Panc1 (cell line): ENCODE measurements around the gene ZBTB40. TPM values are rescaled to one million over a fixed set of nuclear protein-coding genes. Genes with fewer than 3 reads are reported as not detected.

Source experiments
- ATAC-seq: fragments of 200-7000 bp; cut with Tn5 transposase; 2 replicates; pipeline ENCODE4 v1.9.1; 2020; ENCODE audit warnings: mild to moderate bottlenecking, moderate library complexity
- BruUV-seq: library from RNA; stranded (reverse); fragments of 400-500 nt; replicated peaks from 2 replicates; lab custom pipeline; 2021; lab: Mats Ljungman, UMichigan
- CTCF ChIA-PET: fragments of 300-600 bp; sonication (Branson Sonifier 250); formaldehyde crosslinking; loops from one replicate; lab custom pipeline; 2022; ENCODE audit warnings: antibody characterized with exemption; lab: Charles Lee
- POLR2A ChIA-PET: fragments of 300-600 bp; sonication (Branson Sonifier 250); formaldehyde crosslinking; loops from one replicate; lab custom pipeline; 2022; ENCODE audit warnings: antibody characterized with exemption; lab: Charles Lee
- DNase-seq: peaks from one replicate; pipeline ENCODE4 v3.0.0-alpha.2; 2010; ENCODE audit warnings: low read depth, low spot score
- H3K27ac ChIP-seq: 2 replicates; pipeline ENCODE4 v1.5.1; 2011; ENCODE audit warnings: mild to moderate bottlenecking, low read length, inconsistent platforms
- H3K27me3 ChIP-seq: fragments of 200-500 bp; sonication (Bioruptor generic); 2 replicates; pipeline ENCODE4 v1.6.0; 2014; ENCODE audit warnings: low read length, inconsistent platforms; ENCODE audit not compliant: control insufficient read depth, insufficient read depth
- H3K36me3 ChIP-seq: fragments of 200-500 bp; sonication (Bioruptor generic); 2 replicates; pipeline ENCODE4 v1.5.1; 2014; ENCODE audit warnings: inconsistent platforms, mild to moderate bottlenecking, low read length, moderate library complexity; ENCODE audit not compliant: control insufficient read depth, insufficient read depth
- H3K4me1 ChIP-seq: 2 replicates; pipeline ENCODE4 v1.5.1; 2011; ENCODE audit warnings: inconsistent platforms, mild to moderate bottlenecking, low read length, moderate library complexity; ENCODE audit not compliant: control insufficient read depth, insufficient read depth
- H3K4me3 ChIP-seq, 2 experiments: 2 replicates each; pipeline ENCODE4 v1.5.1; 2011 to 2012; ENCODE audit warnings: low read depth in 2 of 2, low read length in 2 of 2, mild to moderate bottlenecking in 2 of 2, inconsistent platforms in 1 of 2, moderate library complexity in 1 of 2
- H3K9me3 ChIP-seq: fragments of 200-500 bp; sonication (Bioruptor generic); 2 replicates; pipeline ENCODE4 v1.5.1; 2014; ENCODE audit warnings: low read depth, mild to moderate bottlenecking, inconsistent platforms, low read length, moderate library complexity; ENCODE audit not compliant: control insufficient read depth, insufficient read depth
- CTCF ChIP-seq: fragments of 450-650 bp; IDR thresholded peaks from 2 replicates; pipeline ENCODE4 v1.5.1; 2017; ENCODE audit warnings: mild to moderate bottlenecking
- POLR2AphosphoS5 ChIP-seq: IDR thresholded peaks from 2 replicates; pipeline ENCODE4 v1.6.1; 2012; ENCODE audit warnings: mild to moderate bottlenecking, low read depth, low read length, moderate library complexity
- REST ChIP-seq, 2 experiments: IDR thresholded peaks; 2 replicates each; pipeline ENCODE4 v1.6.1; 2011 to 2012; ENCODE audit warnings: low read depth in 2 of 2, control low read depth in 1 of 2, low read length in 1 of 2, mild to moderate bottlenecking in 1 of 2, moderate library complexity in 1 of 2; ENCODE audit not compliant: insufficient read depth in 1 of 2
- SIN3A ChIP-seq: IDR thresholded peaks from 2 replicates; pipeline ENCODE4 v1.6.1; 2012; ENCODE audit warnings: low read depth, mild to moderate bottlenecking, low read length, moderate library complexity, borderline replicate concordance; ENCODE audit not compliant: insufficient read depth
- TCF7L2 ChIP-seq: IDR thresholded peaks from 2 replicates; pipeline ENCODE4 v1.6.1; 2011; ENCODE audit warnings: mild to moderate bottlenecking, low read depth, low read length, inconsistent platforms
- in situ Hi-C: cut with HindIII; loops from 2 replicates; pipeline ENCODE4 v1.10.0; 2016; ENCODE audit warnings: low sequenced_read_pairs, low pct_unique_long_range_greater_than_20kb
- intact Hi-C: fragments of 100-400 bp; cut with micrococcal nuclease; formaldehyde crosslinking; loops from one replicate; pipeline ENCODE4 v1.10.0; 2022; ENCODE audit not compliant: unreplicated experiment
- total RNA-seq: library from RNA; stranded (reverse); gene quantifications from one replicate; pipeline ENCODE4 v1.2.1, GENCODE V29; 2021; ENCODE audit not compliant: unreplicated experiment

Gene ZBTB40
- total RNA-seq, 1 experiment from 2014 or later, result 24.3 TPM

GRCh38 chr1:22517956-22518355 is 66.3 kb downstream of the ZBTB40 start:
- Histone ChIP-seq H3K4me1 (no peaks in the 10 kb centered on the region), H3K9me3 (no peaks in the 10 kb centered on the region), H3K27ac (no peak overlapping the region), H3K36me3 (peaks cover 21% of the 10 kb centered on the region), H3K27me3 (no peaks in the 10 kb centered on the region), H3K4me3 (no peak overlapping the region)
- ATAC-seq (no peak), DNase-seq (no peak)
- intact Hi-C loops, result no loop called here
- TF ChIP-seq CTCF (no peak), SIN3A (no peak)
- in situ Hi-C loops, result no loop called here
- ChIA-PET POLR2A (no interaction called here), CTCF (no interaction called here)
- no TSS peak for BruUV-seq

- DNase-seq (no peak), ATAC-seq (no peak)
- no TSS peak for BruUV-seq
- ChIA-PET POLR2A (no interaction called here), CTCF (no interaction called here)
- Histone ChIP-seq H3K36me3 (peaks cover 18% of the 10 kb centered on the region), H3K27ac (no peak overlapping the region), H3K27me3 (no peaks in the 10 kb centered on the region), H3K4me1 (no peaks in the 10 kb centered on the region), H3K4me3 (no peak overlapping the region), H3K9me3 (no peaks in the 10 kb centered on the region)
- intact Hi-C loops (no loop called here), in situ Hi-C loops (no loop called here)
- TF ChIP-seq CTCF (no peak), REST (IDR thresholded peaks at IDR 0.05; ENCODE audit: insufficient read depth in 1 of 2, low read depth in 2 of 2, low read length in 1 of 2) (no peak), SIN3A (no peak), POLR2AphosphoS5 (no peak)
Measured at GRCh38 chr1:22518379-22518778, 66.7 kb downstream of the ZBTB40 start.

GRCh38 chr1:22520871-22521270 is 69.2 kb downstream of the ZBTB40 start:
- CTCF ChIA-PET, result no interaction called here
- peaks cover 21% of the 10 kb centered on the region for H3K36me3 ChIP-seq

More at GRCh38 chr1:22520871-22521270, 69.2 kb downstream of the ZBTB40 start:
- DNase-seq (no peak), ATAC-seq (no peak)
- in situ Hi-C loops, result no loop called here
- intact Hi-C loops, result no loop called here
- H3K9me3 ChIP-seq, result no peaks in the 10 kb centered on the region
- H3K27ac ChIP-seq, result no peak overlapping the region
- POLR2A ChIA-PET, result no interaction called here
- BruUV-seq, result no TSS peak
- H3K27me3 ChIP-seq, result no peaks in the 10 kb centered on the region
- H3K4me3 ChIP-seq, result no peak overlapping the region
- H3K4me1 ChIP-seq, result no peaks in the 10 kb centered on the region
- no peak for TF ChIP-seq REST (IDR thresholded peaks at IDR 0.05; ENCODE audit: insufficient read depth in 1 of 2, low read depth in 2 of 2, low read length in 1 of 2)
- no peak for TF ChIP-seq CTCF
- TF ChIP-seq SIN3A, result no peak
- TF ChIP-seq TCF7L2, result no peak
- TF ChIP-seq POLR2AphosphoS5, result no peak
